ENCODE results near the gene PLSCR1.

PLSCR1 gene

DNA sequence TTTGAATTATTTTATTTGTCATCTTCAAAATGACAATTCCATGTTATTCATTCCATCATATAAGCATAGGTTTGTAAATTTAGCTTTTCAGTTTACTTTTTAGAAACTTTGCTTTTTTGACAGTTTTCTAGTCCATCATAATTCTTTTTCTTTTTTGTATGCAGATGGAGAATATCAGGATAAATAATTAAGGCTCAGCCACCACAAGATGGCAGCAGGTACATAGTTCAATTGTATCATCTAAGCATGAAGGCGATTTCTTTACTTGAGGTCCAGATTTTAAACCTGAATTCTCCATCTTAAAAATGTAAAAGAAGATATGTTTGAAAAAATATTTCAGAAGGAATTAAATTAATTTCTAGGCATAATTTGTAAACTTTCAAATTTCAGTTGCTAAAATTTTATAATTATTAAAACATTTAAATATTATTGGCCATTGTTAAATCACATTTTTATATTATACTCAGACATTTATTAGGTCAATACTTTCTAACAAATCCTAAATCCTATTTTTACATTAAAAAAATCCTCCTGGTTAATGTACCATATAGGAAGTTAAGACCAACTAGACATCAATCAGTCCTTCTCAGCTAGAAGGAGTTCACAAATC lies 45.6 kb upstream of the PLSCR1 start:
- Histone ChIP-seq H3K9ac (ENCODE audit: low read length) (no peak overlapping the region), H3K4me2 (ENCODE audit: low read length) (no peak overlapping the region), H3K27ac (ENCODE audit: low read depth, low read length, poor library complexity, severe bottlenecking) (no peak overlapping the region), H3K4me1 (ENCODE audit: insufficient read depth, low read length, severe bottlenecking) (no peaks in the 10 kb centered on the region), H3K4me3 (ENCODE audit: low read depth, low read length, poor library complexity, severe bottlenecking) (no peak overlapping the region), H3F3A (ENCODE audit: insufficient read depth, low read length) (no peaks in the 10 kb centered on the region), H3K79me2 (ENCODE audit: insufficient read depth, low read length) (no peaks in the 10 kb centered on the region), H4K20me1 (ENCODE audit: insufficient read depth, low read length) (no peaks in the 10 kb centered on the region), H2AFZ (ENCODE audit: low read length) (no peak overlapping the region), H3K36me3 (ENCODE audit: insufficient read depth, low read length) (no peaks in the 10 kb centered on the region), H3K9me3 (ENCODE audit: low read length) (no peaks in the 10 kb centered on the region), H3K9me2 (ENCODE audit: low read depth, low read length) (no peaks in the 10 kb centered on the region), H3K27me3 (ENCODE audit: insufficient read depth, low read length) (no peaks in the 10 kb centered on the region)
- TF ChIP-seq CTCF (IDR thresholded peaks at IDR 0.05; ENCODE audit: low read length) (peak; percentile 70), EZH2 (IDR thresholded peaks at IDR 0.05; ENCODE audit: borderline replicate concordance, low read length) (no peak)

- H3K9me3 ChIP-seq (ENCODE audit: low read length), result peaks cover 7% of the 10 kb centered on the region; the same call in 1 of the 2 replicates
Measured at GRCh38 chr3:146585156-146585555, 40.7 kb upstream of the PLSCR1 start.

GRCh38 chr3:146581951-146582467 lies 37.6 kb upstream of the PLSCR1 start:
- H3K9me2 ChIP-seq (ENCODE audit: low read depth, low read length), result no peaks in the 10 kb centered on the region
- H3K27me3 ChIP-seq (ENCODE audit: insufficient read depth, low read length), result no peaks in the 10 kb centered on the region
- H3K4me3 ChIP-seq (ENCODE audit: low read depth, low read length, poor library complexity, severe bottlenecking), result no peak overlapping the region
- H2AFZ ChIP-seq (ENCODE audit: low read length), result no peak overlapping the region
- H3K9me3 ChIP-seq (ENCODE audit: low read length), result peaks cover 7% of the 10 kb centered on the region; the same call in 1 of the 2 replicates
- H3K4me2 ChIP-seq (ENCODE audit: low read length), result no peak overlapping the region
- H3K4me1 ChIP-seq (ENCODE audit: insufficient read depth, low read length, severe bottlenecking), result peaks cover 5% of the 10 kb centered on the region
- no peak overlapping the region for H3K9ac ChIP-seq (ENCODE audit: low read length)
- H3F3A ChIP-seq (ENCODE audit: insufficient read depth, low read length), result no peaks in the 10 kb centered on the region
- H3K27ac ChIP-seq (ENCODE audit: low read depth, low read length, poor library complexity, severe bottlenecking), result no peak overlapping the region
- no peaks in the 10 kb centered on the region for H3K36me3 ChIP-seq (ENCODE audit: insufficient read depth, low read length)
- no peak for TF ChIP-seq CTCF (IDR thresholded peaks at IDR 0.05; ENCODE audit: low read length)
- no peak for TF ChIP-seq EZH2 (IDR thresholded peaks at IDR 0.05; ENCODE audit: borderline replicate concordance, low read length)
- no peaks in the 10 kb centered on the region for H4K20me1 ChIP-seq (ENCODE audit: insufficient read depth, low read length)
- no peaks in the 10 kb centered on the region for H3K79me2 ChIP-seq (ENCODE audit: insufficient read depth, low read length)

More at GRCh38 chr3:146585156-146585555, 40.7 kb upstream of the PLSCR1 start:
- H3K27ac ChIP-seq (ENCODE audit: low read depth, low read length, poor library complexity, severe bottlenecking), result no peak overlapping the region
- H3K4me1 ChIP-seq (ENCODE audit: insufficient read depth, low read length, severe bottlenecking), result peaks cover 5% of the 10 kb centered on the region
- H3F3A ChIP-seq (ENCODE audit: insufficient read depth, low read length), result no peaks in the 10 kb centered on the region
- H3K27me3 ChIP-seq (ENCODE audit: insufficient read depth, low read length), result no peaks in the 10 kb centered on the region
- H2AFZ ChIP-seq (ENCODE audit: low read length), result no peak overlapping the region
- H3K79me2 ChIP-seq (ENCODE audit: insufficient read depth, low read length), result no peaks in the 10 kb centered on the region
- H3K4me3 ChIP-seq (ENCODE audit: low read depth, low read length, poor library complexity, severe bottlenecking), result no peak overlapping the region
- H4K20me1 ChIP-seq (ENCODE audit: insufficient read depth, low read length), result no peaks in the 10 kb centered on the region
- no peaks in the 10 kb centered on the region for H3K36me3 ChIP-seq (ENCODE audit: insufficient read depth, low read length)
- H3K9me2 ChIP-seq (ENCODE audit: low read depth, low read length), result no peaks in the 10 kb centered on the region
- H3K9ac ChIP-seq (ENCODE audit: low read length), result no peak overlapping the region
- H3K4me2 ChIP-seq (ENCODE audit: low read length), result no peak overlapping the region
- TF ChIP-seq CTCF (IDR thresholded peaks at IDR 0.05; ENCODE audit: low read length) (no peak), EZH2 (IDR thresholded peaks at IDR 0.05; ENCODE audit: borderline replicate concordance, low read length) (no peak)
